ENCODE data around the gene THAP7. TPM values are rescaled to one million over a fixed set of nuclear protein-coding genes. Genes with fewer than 3 reads are reported as not detected.

The THAP7 gene
- total and polyA plus RNA-seq, 9 of the 15 experiments (the other 6 are each of a cell fraction or from before 2014, with no cell fraction given): 7.9 to 263 (median 84.1) TPM

- TF ChIP-seq, protein P1, sequence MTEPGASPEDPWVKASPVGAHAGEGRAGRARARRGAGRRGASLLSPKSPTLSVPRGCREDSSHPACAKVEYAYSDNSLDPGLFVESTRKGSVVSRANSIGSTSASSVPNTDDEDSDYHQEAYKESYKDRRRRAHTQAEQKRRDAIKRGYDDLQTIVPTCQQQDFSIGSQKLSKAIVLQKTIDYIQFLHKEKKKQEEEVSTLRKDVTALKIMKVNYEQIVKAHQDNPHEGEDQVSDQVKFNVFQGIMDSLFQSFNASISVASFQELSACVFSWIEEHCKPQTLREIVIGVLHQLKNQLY (CRISPR knock-in tag; conservative IDR thresholded peaks at IDR 0.05): 0 out of 4 replicates have a peak, but pooled peaks of 1 of the 2 experiments have one; percentile 9
- no peak for TF ChIP-seq ZNF253 (CRISPR knock-in tag; conservative IDR thresholded peaks at IDR 0.05)
- peak; percentile 37; the same call in 1 of the 2 replicates for TF ChIP-seq STAG1 (CRISPR knock-in tag; IDR thresholded peaks at IDR 0.05; ENCODE audit: borderline replicate concordance)
- TF ChIP-seq ZNF121 (CRISPR knock-in tag; conservative IDR thresholded peaks at IDR 0.05): 0 out of 2 replicates have a peak, but pooled peaks have one; percentile 31
- peak; percentile 61; the same call in 1 of the 2 replicates for TF ChIP-seq ZNF232 (CRISPR knock-in tag; IDR thresholded peaks at IDR 0.05)
These were observed 41.3 kb downstream of the THAP7 start (continued) for GRCh38 chr22:20960609-20961008.

GRCh38 chr22:20959578-20960461 lies 42.1 kb downstream of the THAP7 start:
- Histone ChIP-seq H3K4me2 (ENCODE audit: insufficient read depth, low read length) (no peak overlapping the region), H3K27ac (ENCODE audit: extremely low read depth, low read depth, low read length) (no peak overlapping the region), H3K4me3 (no peak overlapping the region), H3K79me2 (ENCODE audit: control insufficient read depth, insufficient read depth, low read length) (no peaks in the 10 kb centered on the region), H4K20me1 (replicated peaks; ENCODE audit: control insufficient read depth, insufficient read depth, low read length) (peaks cover 31% of the 10 kb centered on the region; the same call in 1 of the 2 replicates), H3K27me3 (ENCODE audit: control insufficient read depth in 2 of 2, insufficient read depth in 2 of 2, low read length in 2 of 2) (peaks cover 5 to 24% of the 10 kb centered on the region in 2 experiments; a peak in 3 of 5 replicates), H2AFZ (ENCODE audit: low read depth, low read length) (no peak overlapping the region), H3K9ac (ENCODE audit: insufficient read depth in 1 of 2, low read depth in 2 of 2, low read length in 2 of 2) (no peak overlapping the region; a peak in 1 of 4 replicates), H3K4me1 (replicated peaks in 1 of 2; ENCODE audit: control insufficient read depth in 2 of 2, insufficient read depth in 2 of 2, low read length in 2 of 2) (peaks cover 0 to 30% of the 10 kb centered on the region in 2 experiments; a peak in 2 of 5 replicates), H3K9me3 (replicated peaks; ENCODE audit: control insufficient read depth, insufficient read depth, low read depth, low read length) (no peaks in the 10 kb centered on the region), H3K36me3 (ENCODE audit: control insufficient read depth, insufficient read depth, low read length) (no peaks in the 10 kb centered on the region), H3K9me1 (ENCODE audit: control insufficient read depth, insufficient read depth, low read length) (no peaks in the 10 kb centered on the region)
- WGBS (ENCODE audit: insufficient coverage, low coverage, missing lambda C conversion rate): 59% methylated on average over 20 of the region's 20 CpGs
- intact Hi-C loops (cut with micrococcal nuclease) (loop anchor here (5.0 kb wide), 5 partner anchors 62 to 183 kb away; partner anchors contain the start of gene LRRC74B), in situ Hi-C loops (cut with MboI) (loop anchor here (25.0 kb wide), 1 partner anchor 177 kb away; no protein-coding TSS in a partner anchor)
- CTCF ChIA-PET (ENCODE audit: low intra/inter-chr PET ratio): no interaction called here
- no peak for ATAC-seq
- POLR2A ChIA-PET: interaction anchor here (0.6 to 64.4 kb wide), 14 partner anchors 7 to 1000 kb away, joined by 3 to 1556 read pairs (median 4); partner anchors contain the start of genes AIFM3, CRKL, LZTR1 and THAP7
- BruUV-seq (replicated peaks): no TSS peak
- DNase-seq (ENCODE audit: extremely low read depth in 1 of 4, low spot score in 3 of 4): no peak
- no peak for FAIRE-seq
- TF ChIP-seq EGR1 (conservative IDR thresholded peaks at IDR 0.05) (no peak), ZNF224 (CRISPR knock-in tag; IDR thresholded peaks at IDR 0.05) (no peak), CBX1 (IDR thresholded peaks at IDR 0.05; ENCODE audit: low read depth) (no peak; the same call in 1 of the 2 replicates), YBX1 (IDR thresholded peaks at IDR 0.05) (peak; percentile 51; the same call in 1 of the 2 replicates), NR2F6 (CRISPR knock-in tag; IDR thresholded peaks at IDR 0.05) (no peak), HLTF (IDR thresholded peaks at IDR 0.05) (0 out of 2 replicates have a peak, but pooled peaks have one; percentile 24), PHF21A (IDR thresholded peaks at IDR 0.05; ENCODE audit: borderline replicate concordance, low read depth) (0 out of 2 replicates have a peak, but pooled peaks have one; percentile 4)
- TF ChIP-seq, protein P2, sequence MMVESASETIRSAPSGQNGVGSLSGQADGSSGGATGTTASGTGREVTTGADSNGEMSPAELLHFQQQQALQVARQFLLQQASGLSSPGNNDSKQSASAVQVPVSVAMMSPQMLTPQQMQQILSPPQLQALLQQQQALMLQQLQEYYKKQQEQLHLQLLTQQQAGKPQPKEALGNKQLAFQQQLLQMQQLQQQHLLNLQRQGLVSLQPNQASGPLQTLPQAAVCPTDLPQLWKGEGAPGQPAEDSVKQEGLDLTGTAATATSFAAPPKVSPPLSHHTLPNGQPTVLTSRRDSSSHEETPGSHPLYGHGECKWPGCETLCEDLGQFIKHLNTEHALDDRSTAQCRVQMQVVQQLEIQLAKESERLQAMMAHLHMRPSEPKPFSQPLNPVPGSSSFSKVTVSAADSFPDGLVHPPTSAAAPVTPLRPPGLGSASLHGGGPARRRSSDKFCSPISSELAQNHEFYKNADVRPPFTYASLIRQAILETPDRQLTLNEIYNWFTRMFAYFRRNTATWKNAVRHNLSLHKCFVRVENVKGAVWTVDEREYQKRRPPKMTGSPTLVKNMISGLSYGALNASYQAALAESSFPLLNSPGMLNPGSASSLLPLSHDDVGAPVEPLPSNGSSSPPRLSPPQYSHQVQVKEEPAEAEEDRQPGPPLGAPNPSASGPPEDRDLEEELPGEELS (CRISPR knock-in tag; IDR thresholded peaks at IDR 0.05; ENCODE audit: borderline replicate concordance): 0 out of 2 replicates have a peak, but pooled peaks have one; percentile 42
- TF ChIP-seq, protein P3, sequence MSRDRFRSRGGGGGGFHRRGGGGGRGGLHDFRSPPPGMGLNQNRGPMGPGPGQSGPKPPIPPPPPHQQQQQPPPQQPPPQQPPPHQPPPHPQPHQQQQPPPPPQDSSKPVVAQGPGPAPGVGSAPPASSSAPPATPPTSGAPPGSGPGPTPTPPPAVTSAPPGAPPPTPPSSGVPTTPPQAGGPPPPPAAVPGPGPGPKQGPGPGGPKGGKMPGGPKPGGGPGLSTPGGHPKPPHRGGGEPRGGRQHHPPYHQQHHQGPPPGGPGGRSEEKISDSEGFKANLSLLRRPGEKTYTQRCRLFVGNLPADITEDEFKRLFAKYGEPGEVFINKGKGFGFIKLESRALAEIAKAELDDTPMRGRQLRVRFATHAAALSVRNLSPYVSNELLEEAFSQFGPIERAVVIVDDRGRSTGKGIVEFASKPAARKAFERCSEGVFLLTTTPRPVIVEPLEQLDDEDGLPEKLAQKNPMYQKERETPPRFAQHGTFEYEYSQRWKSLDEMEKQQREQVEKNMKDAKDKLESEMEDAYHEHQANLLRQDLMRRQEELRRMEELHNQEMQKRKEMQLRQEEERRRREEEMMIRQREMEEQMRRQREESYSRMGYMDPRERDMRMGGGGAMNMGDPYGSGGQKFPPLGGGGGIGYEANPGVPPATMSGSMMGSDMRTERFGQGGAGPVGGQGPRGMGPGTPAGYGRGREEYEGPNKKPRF (IDR thresholded peaks at IDR 0.05; ENCODE audit: low read depth, low read length): no peak
